GM12878 (cell line): Measurements from ENCODE around the gene TOP1. TPM values are rescaled to one million over a fixed set of nuclear protein-coding genes. Genes with fewer than 3 reads are reported as not detected.

Experiments
- ATAC-seq: fragments of 200-7000 bp; cut with Tn5 transposase; 3 replicates; pipeline ENCODE4 v1.9.1; 2020; ENCODE audit warnings: mild to moderate bottlenecking, moderate library complexity
- BruUV-seq: library from RNA; stranded (reverse); fragments of 400-500 nt; replicated peaks from 2 replicates; lab custom pipeline; 2021; lab: Mats Ljungman, UMichigan
- CTCF ChIA-PET: fragments of 300-600 bp; sonication (Branson Sonifier 250); formaldehyde crosslinking; extraction: SDS; loops from one replicate; lab custom pipeline; 2021; ENCODE audit warnings: inconsistent platforms; lab: Yijun Ruan, JAX
- POLR2A ChIA-PET: fragments of 350-600 bp; formaldehyde crosslinking; extraction: SDS; loops from one replicate; lab custom pipeline; 2021; ENCODE audit warnings: inconsistent platforms; lab: Charles Lee
- RAD21 ChIA-PET: fragments of 300-600 bp; sonication (Branson Sonifier 250); formaldehyde crosslinking; loops from one replicate; lab custom pipeline; 2023; ENCODE audit warnings: antibody characterized with exemption; ENCODE audit not compliant: unreplicated experiment; lab: Charles Lee
- SMC1A ChIA-PET: fragments of 300-600 bp; sonication (Branson Sonifier 250); formaldehyde crosslinking; loops from one replicate; lab custom pipeline; 2023; ENCODE audit not compliant: unreplicated experiment, uncharacterized antibody; lab: Charles Lee
- DNase-seq: peaks from one replicate; pipeline ENCODE4 v3.0.0-alpha.2; 2011; ENCODE audit warnings: low read depth, low spot score
- FAIRE-seq: peaks from 3 replicates; lab custom pipeline; 2011; peaks lifted over from hg19 to GRCh38; lab: Jason Lieb, UNC
- H2AFZ ChIP-seq: 2 replicates; pipeline ENCODE4 v1.6.0; 2011; ENCODE audit warnings: low read depth, low read length, control low read depth; ENCODE audit not compliant: control insufficient read depth
- H3K27ac ChIP-seq: 2 replicates; pipeline ENCODE4 v1.5.1; 2011; ENCODE audit warnings: control low read depth; ENCODE audit not compliant: control insufficient read depth, insufficient read depth
- H3K27me3 ChIP-seq, 2 experiments: replicated peaks in 1 of 2; 2 replicates each; pipeline versions ENCODE4 v1.6.0 to v1.6.1; 2011; ENCODE audit warnings: low read length in 1 of 2; ENCODE audit not compliant: control insufficient read depth in 2 of 2, insufficient read depth in 2 of 2
- H3K36me3 ChIP-seq, 2 experiments: 2 replicates each; pipeline ENCODE4 v1.5.1; 2011; ENCODE audit warnings: low read length in 1 of 2; ENCODE audit not compliant: control insufficient read depth in 2 of 2, insufficient read depth in 2 of 2
- H3K4me1 ChIP-seq: 2 replicates; pipeline ENCODE4 v1.6.1; 2011; ENCODE audit warnings: mild to moderate bottlenecking, low read length, moderate library complexity, mixed read lengths; ENCODE audit not compliant: control insufficient read depth, insufficient read depth
- H3K4me2 ChIP-seq: 2 replicates; pipeline ENCODE4 v1.6.0; 2011; ENCODE audit warnings: control low read depth; ENCODE audit not compliant: control insufficient read depth, insufficient read depth
- H3K4me3 ChIP-seq: fragments of 200-600 bp; sonication (generic); 2 replicates; pipeline ENCODE4 v1.5.1; 2016
- H3K79me2 ChIP-seq: 2 replicates; pipeline ENCODE4 v1.6.0; 2011; ENCODE audit warnings: low read length; ENCODE audit not compliant: control insufficient read depth, insufficient read depth
- H3K9ac ChIP-seq: 2 replicates; pipeline ENCODE4 v1.8.0; 2011; ENCODE audit warnings: low read length, control low read depth, mixed read lengths; ENCODE audit not compliant: control insufficient read depth, insufficient read depth
- H3K9me3 ChIP-seq: replicated peaks from 3 replicates; pipeline ENCODE4 v1.5.1; 2011; ENCODE audit warnings: mild to moderate bottlenecking, low read length; ENCODE audit not compliant: control insufficient read depth, insufficient read depth
- H4K20me1 ChIP-seq: 2 replicates; pipeline ENCODE4 v1.6.0; 2011; ENCODE audit not compliant: control insufficient read depth, insufficient read depth
- DPF2 ChIP-seq: fragments of 450-650 bp; IDR thresholded peaks from 2 replicates; pipeline ENCODE4 v1.6.1; 2017; ENCODE audit warnings: mild to moderate bottlenecking
- GABPA ChIP-seq: IDR thresholded peaks from 2 replicates; pipeline ENCODE4 v1.6.1; 2014; ENCODE audit warnings: antibody characterized with exemption, low read depth, mild to moderate bottlenecking, inconsistent platforms
- GATAD2B ChIP-seq: fragments of 450-650 bp; conservative IDR thresholded peaks from 2 replicates; pipeline ENCODE4 v1.6.1; 2017; ENCODE audit warnings: low read depth, mild to moderate bottlenecking, moderate library complexity
- KAT2A ChIP-seq: conservative IDR thresholded peaks from 2 replicates; pipeline ENCODE4 v1.6.1; 2011; ENCODE audit warnings: low read depth, low read length; ENCODE audit not compliant: control insufficient read depth
- NFYA ChIP-seq: IDR thresholded peaks from 2 replicates; pipeline ENCODE4 v1.6.1; 2011; ENCODE audit warnings: low read depth, mild to moderate bottlenecking, low read length, improper control_type of control experiment, borderline replicate concordance
- RB1 ChIP-seq: fragments of 450-650 bp; formaldehyde crosslinking; IDR thresholded peaks from 2 replicates; pipeline ENCODE4 v1.6.1; 2017; ENCODE audit warnings: mild to moderate bottlenecking, borderline replicate concordance
- ZBTB33 ChIP-seq: fragments of 450-650 bp; IDR thresholded peaks from 2 replicates; pipeline ENCODE4 v1.6.1; 2017; ENCODE audit warnings: mild to moderate bottlenecking
- WGBS: methylation state at CpG from one replicate; pipeline ENCODE4 v1.1.6; 2016; ENCODE audit warnings: low lambda C conversion rate; ENCODE audit not compliant: insufficient replicate concordance, insufficient coverage; ENCODE audit errors: missing lambda C conversion rate; 5-methylcytosine and 5-hydroxymethylcytosine counted together
- in situ Hi-C: fragments of 300-500 bp; cut with MboI; formaldehyde crosslinking; loops from 9 replicates; pipeline ENCODE4 v1.14.3; 2018; ENCODE audit warnings: mixed read lengths
- intact Hi-C: fragments of 100-400 bp; cut with micrococcal nuclease; formaldehyde crosslinking; loops from one replicate; pipeline ENCODE4 v1.14.2; 2022; ENCODE audit not compliant: unreplicated experiment
- polyA plus RNA-seq, 11 experiments: library from polyadenylated mRNA; depleted of rRNA in 4 of 11; unstranded in 6 of 11; stranded (reverse) in 5 of 11; fragments of >200 nt; fragmentation: Nextera tagmentation in 4 of 11; fragmentation: Illumina TruSeq in 1 of 11; extraction: Ambion mirVana in 4 of 11; extraction: Trizol in 1 of 11; gene quantifications; 1 replicate in 1 of 11; 2 replicates in 10 of 11; pipeline versions ENCODE4 v1.2.1 to v1.2.3, GENCODE V29; 2011 to 2016; ENCODE audit warnings: inconsistent platforms in 2 of 11, missing spikeins in 2 of 11, low read depth in 1 of 11
- total RNA-seq, 4 experiments: library from RNA; depleted of rRNA in 3 of 4; stranded (reverse); fragments of >200 nt in 3 of 4; fragmentation: Illumina TruSeq in 1 of 4; extraction: Trizol in 1 of 4; gene quantifications; 2 replicates each; pipeline versions ENCODE4 v1.2.1 to v1.2.3, GENCODE V29; 2013 to 2021

Gene TOP1
- total and polyA plus RNA-seq, 10 of the 15 experiments (the other 5 are each of a cell fraction or from before 2014, with no cell fraction given): 21.5 to 128 (median 47.3) TPM

GRCh38 chr20:41004531-41005360 lies 23.9 kb upstream of the TOP1 start:
- intact Hi-C loops: no loop called here

More at GRCh38 chr20:41004531-41005360, 23.9 kb upstream of the TOP1 start:
- no peaks in the 10 kb centered on the region for H3K36me3 ChIP-seq
- H3K4me3 ChIP-seq: no peak overlapping the region
- TF ChIP-seq GABPA (no peak), GATAD2B (no peak), ZBTB33 (no peak), NFYA (no peak), DPF2 (no peak), KAT2A (no peak), RB1 (no peak)
- ChIA-PET CTCF (interaction anchor here (11.1 kb wide), 1 partner anchor 16 kb away, joined by 256 read pairs; no protein-coding TSS in a partner anchor), RAD21 (interaction anchor here (1.6 kb wide), 1 partner anchor 14 kb away, joined by 4 read pairs; no protein-coding TSS in a partner anchor), SMC1A (interaction anchor here (10.3 kb wide), 2 partner anchors 15 to 27 kb away, joined by 104 to 333 read pairs; partner anchors contain the start of gene TOP1), POLR2A (interaction anchor here (1.1 to 2.4 kb wide), 4 partner anchors 14 to 57 kb away, joined by 3 to 10 read pairs (median 4); no protein-coding TSS in a partner anchor)
- H3K9ac ChIP-seq: no peak overlapping the region
- FAIRE-seq: no peak
- H3K27me3 ChIP-seq: no peaks in the 10 kb centered on the region
- no peaks in the 10 kb centered on the region; the same call in 2 of the 3 replicates for H3K9me3 ChIP-seq
- DNase-seq: no peak
- H3K4me1 ChIP-seq: peaks cover 33% of the 10 kb centered on the region
- no peaks in the 10 kb centered on the region for H4K20me1 ChIP-seq
- no peak for ATAC-seq
- no peak overlapping the region for H3K27ac ChIP-seq
- in situ Hi-C loops: no loop called here
- H3K79me2 ChIP-seq: no peaks in the 10 kb centered on the region
- no peak overlapping the region for H3K4me2 ChIP-seq
- WGBS: 48% methylated on average over 8 of the region's 8 CpGs
- BruUV-seq: no TSS peak
- H2AFZ ChIP-seq: no peak overlapping the region
